ENCODE data around the gene ZNF280D. TPM values are rescaled to one million over a fixed set of nuclear protein-coding genes. Genes with fewer than 3 reads are reported as not detected.

ZNF280D gene
- polyA plus RNA-seq, 1 donor from 2014 or later, result 35.4 TPM

GRCh38 chr15:56759450-56759845 lies 26.1 kb upstream of the ZNF280D start:
- Histone ChIP-seq H3K27ac (ENCODE audit: low read length) (no peak overlapping the region), H3K27me3 (ENCODE audit: insufficient read depth, low read depth, low read length) (no peaks in the 10 kb centered on the region), H3K9me2 (ENCODE audit: insufficient read depth, low read length) (no peaks in the 10 kb centered on the region), H3K4me2 (ENCODE audit: low read length) (no peak overlapping the region), H3K9ac (ENCODE audit: low read length) (no peak overlapping the region), H3K36me3 (ENCODE audit: insufficient read depth, low read length) (no peaks in the 10 kb centered on the region), H3K9me3 (ENCODE audit: low read length) (no peaks in the 10 kb centered on the region), H3K4me3 (ENCODE audit: low read length) (no peak overlapping the region), H3F3A (ENCODE audit: insufficient read depth, low read length, poor library complexity, severe bottlenecking) (no peaks in the 10 kb centered on the region), H2AFZ (ENCODE audit: low read depth, low read length) (no peak overlapping the region), H3K79me2 (replicated peaks; ENCODE audit: insufficient read depth, low read length) (no peaks in the 10 kb centered on the region), H4K20me1 (ENCODE audit: insufficient read depth) (no peaks in the 10 kb centered on the region)
- no peak for TF ChIP-seq EZH2 (IDR thresholded peaks at IDR 0.05; ENCODE audit: borderline replicate concordance, insufficient read depth, low read length, poor library complexity, severe bottlenecking)
- TF ChIP-seq REST (IDR thresholded peaks at IDR 0.05; ENCODE audit: borderline replicate concordance), result no peak
- TF ChIP-seq MXI1 (conservative IDR thresholded peaks at IDR 0.05; ENCODE audit: poor library complexity, severe bottlenecking), result no peak
- no peak for TF ChIP-seq SMC3 (conservative IDR thresholded peaks at IDR 0.05; ENCODE audit: poor library complexity)
- no peak for TF ChIP-seq EP300 (conservative IDR thresholded peaks at IDR 0.05; ENCODE audit: poor library complexity, severe bottlenecking)
- no peak for TF ChIP-seq CTCF (IDR thresholded peaks at IDR 0.05; ENCODE audit: poor library complexity, severe bottlenecking)
- no peak for TF ChIP-seq RAD21 (conservative IDR thresholded peaks at IDR 0.05)

GRCh38 chr15:56758770-56759449 lies 25.6 kb upstream of the ZNF280D start:
- H3K4me3 ChIP-seq (ENCODE audit: low read length), result no peak overlapping the region
- no peak for TF ChIP-seq TAF1 (IDR thresholded peaks at IDR 0.05; ENCODE audit: low read depth)
- TF ChIP-seq CTCF (IDR thresholded peaks at IDR 0.05; ENCODE audit: poor library complexity, severe bottlenecking), result no peak
- TF ChIP-seq POLR2AphosphoS5 (IDR thresholded peaks at IDR 0.05), result no peak
- no peak for TF ChIP-seq MXI1 (conservative IDR thresholded peaks at IDR 0.05; ENCODE audit: poor library complexity, severe bottlenecking)
- TF ChIP-seq RAD21 (conservative IDR thresholded peaks at IDR 0.05), result no peak
- no peak for TF ChIP-seq EP300 (conservative IDR thresholded peaks at IDR 0.05; ENCODE audit: poor library complexity, severe bottlenecking)
- TF ChIP-seq EZH2 (IDR thresholded peaks at IDR 0.05; ENCODE audit: borderline replicate concordance, insufficient read depth, low read length, poor library complexity, severe bottlenecking), result no peak
- no peak for TF ChIP-seq SMC3 (conservative IDR thresholded peaks at IDR 0.05; ENCODE audit: poor library complexity)
- no peaks in the 10 kb centered on the region for H3K27me3 ChIP-seq (ENCODE audit: insufficient read depth, low read depth, low read length)
- H2AFZ ChIP-seq (ENCODE audit: low read depth, low read length), result no peak overlapping the region
- no peak overlapping the region for H3K27ac ChIP-seq (ENCODE audit: low read length)
- H3K9ac ChIP-seq (ENCODE audit: low read length), result no peak overlapping the region
- no peaks in the 10 kb centered on the region for H3K9me2 ChIP-seq (ENCODE audit: insufficient read depth, low read length)
- no peaks in the 10 kb centered on the region for H4K20me1 ChIP-seq (ENCODE audit: insufficient read depth)
- H3K79me2 ChIP-seq (replicated peaks; ENCODE audit: insufficient read depth, low read length), result no peaks in the 10 kb centered on the region
- H3K4me2 ChIP-seq (ENCODE audit: low read length), result no peak overlapping the region
- H3K36me3 ChIP-seq (ENCODE audit: insufficient read depth, low read length), result no peaks in the 10 kb centered on the region
- H3F3A ChIP-seq (ENCODE audit: insufficient read depth, low read length, poor library complexity, severe bottlenecking), result no peaks in the 10 kb centered on the region
- H3K9me3 ChIP-seq (ENCODE audit: low read length), result no peaks in the 10 kb centered on the region
